Activated B cell treated with CpG ODN at 0.5 μM for 24 hours (primary cell): ENCODE data around the gene KIFC1. TPM values are rescaled to one million over a fixed set of nuclear protein-coding genes. Genes with fewer than 3 reads are reported as not detected.
"Not testable (repeated sequence)": the region's sequence is repeated elsewhere in the genome, so short reads cannot be mapped to it uniquely, and the experiment has no call there.

ENCODE experiments used
- ATAC-seq: fragments of 200-7000 bp; cut with Tn5 transposase; one replicate; pipeline ENCODE4 v1.10.0; 2021; ENCODE audit warnings: low read depth, mild to moderate bottlenecking, moderate library complexity
- CTCF ChIA-PET: fragments of 350-600 bp; sonication (Branson Sonifier 250); formaldehyde crosslinking; loops from one replicate; lab custom pipeline; 2021; ENCODE audit warnings: antibody characterized with exemption; lab: Charles Lee
- POLR2A ChIA-PET: fragments of 350-600 bp; sonication (Branson Sonifier 250); formaldehyde crosslinking; loops from one replicate; lab custom pipeline; 2021; ENCODE audit warnings: antibody characterized with exemption; lab: Charles Lee
- DNase-seq: peaks from one replicate; pipeline ENCODE4 v3.0.0; 2022
- H3K27ac Mint-ChIP-seq: one replicate; pipeline ENCODE4 v1.8.0; 2020; ENCODE audit warnings: mixed read lengths
- H3K27me3 Mint-ChIP-seq: one replicate; pipeline ENCODE4 v1.8.0; 2021; ENCODE audit warnings: mixed read lengths
- H3K36me3 Mint-ChIP-seq: one replicate; pipeline ENCODE4 v1.8.0; 2021; ENCODE audit warnings: low read depth, mixed read lengths
- H3K4me1 Mint-ChIP-seq: one replicate; pipeline ENCODE4 v1.8.0; 2021; ENCODE audit warnings: mixed read lengths
- H3K4me3 Mint-ChIP-seq: one replicate; pipeline ENCODE4 v1.8.0; 2020; ENCODE audit warnings: mild to moderate bottlenecking, mixed read lengths
- H3K9me3 Mint-ChIP-seq: one replicate; pipeline ENCODE4 v1.8.0; 2020; ENCODE audit warnings: mixed read lengths
- CTCF ChIP-seq: fragments of 200-600 bp; IDR thresholded peaks from one replicate; pipeline ENCODE4 v1.8.0; 2022; ENCODE audit warnings: antibody characterized with exemption, mild to moderate bottlenecking
- intact Hi-C: fragments of 100-400 bp; cut with micrococcal nuclease; formaldehyde crosslinking; loops from one replicate; pipeline ENCODE4 v1.15.1; 2024
- total RNA-seq: library from RNA; stranded (reverse); gene quantifications from 2 replicates; pipeline ENCODE4 v1.2.3, GENCODE V29; 2022

KIFC1 gene
- total RNA-seq, 1 donor from 2014 or later = 2.2 TPM

DNA sequence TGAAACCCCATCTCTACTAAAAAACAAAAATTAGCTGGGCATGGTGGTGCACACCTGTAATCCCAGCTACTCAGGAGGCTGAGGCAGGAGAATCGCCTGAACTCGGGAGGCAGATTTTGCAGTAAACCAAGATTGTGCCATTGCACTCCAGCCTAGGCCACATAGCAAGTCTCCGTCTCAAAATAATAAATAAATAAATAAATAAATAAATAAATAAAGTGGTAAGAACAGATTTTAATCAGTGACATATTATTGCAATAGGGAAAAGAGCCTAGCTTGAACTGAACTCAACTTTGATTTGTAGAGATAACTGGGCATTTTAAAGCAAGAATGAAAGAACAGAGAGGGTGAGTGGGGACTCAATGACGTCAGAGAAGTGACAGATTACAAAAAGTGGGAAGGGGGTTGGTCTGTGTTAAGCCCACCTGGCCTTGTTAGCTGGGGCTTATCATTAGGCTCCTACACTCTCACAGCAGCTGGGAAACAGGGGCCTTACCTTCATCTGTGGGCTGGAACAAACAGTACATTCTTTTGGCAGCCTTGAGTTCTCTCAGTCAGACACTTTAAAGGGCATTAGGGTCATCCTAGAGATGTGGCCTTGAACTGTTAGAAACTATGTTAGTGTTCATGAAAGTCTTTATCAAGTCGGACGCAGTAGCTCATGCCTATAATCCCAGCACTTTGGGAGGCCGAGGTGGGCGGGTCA is 24.5 kb upstream of the KIFC1 start:
- no peaks in the 10 kb centered on the region for H3K4me1 Mint-ChIP-seq
- no peaks in the 10 kb centered on the region for H3K36me3 Mint-ChIP-seq
- no peak for DNase-seq
- no peaks in the 10 kb centered on the region for H3K9me3 Mint-ChIP-seq
- H3K4me3 Mint-ChIP-seq = no peak overlapping the region
- H3K27me3 Mint-ChIP-seq = no peaks in the 10 kb centered on the region
- ChIA-PET POLR2A (interaction anchor here (0.7 kb wide), 3 partner anchors 13 to 135 kb away, joined by 3 to 8 read pairs (median 4); no protein-coding TSS in a partner anchor), CTCF (no interaction called here)
- H3K27ac Mint-ChIP-seq = no peak overlapping the region
- TF ChIP-seq CTCF = no peak
- intact Hi-C loops = no loop called here
- no peak for ATAC-seq

- POLR2A ChIA-PET = interaction anchor here (0.7 kb wide), 3 partner anchors 13 to 136 kb away, joined by 3 to 8 read pairs (median 4); no protein-coding TSS in a partner anchor
These were observed 24.0 kb upstream of the KIFC1 start for GRCh38 chr6:33367715-33368025.

DNA sequence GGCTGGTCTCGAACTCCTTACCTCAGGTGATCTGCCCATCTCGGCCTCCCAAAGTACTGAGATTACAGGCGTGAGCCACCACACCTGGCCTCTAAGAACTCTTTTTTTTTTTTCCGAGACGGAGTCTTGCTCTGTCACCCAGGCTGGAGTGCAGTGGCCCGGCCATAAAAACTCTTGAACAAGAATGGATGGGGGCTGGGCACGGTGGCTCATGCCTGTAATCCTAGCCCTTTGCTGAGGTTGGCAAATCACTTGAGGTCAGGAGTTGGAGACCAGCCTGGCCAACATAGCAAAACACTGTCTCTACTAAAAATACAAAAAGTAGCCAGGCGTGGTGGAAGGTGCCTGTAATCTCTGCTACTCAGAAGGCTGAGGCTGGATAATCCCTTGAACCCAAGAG is 19.7 kb upstream of the KIFC1 start:
- H3K27me3 Mint-ChIP-seq, H3K4me1 Mint-ChIP-seq, ATAC-seq, H3K4me3 Mint-ChIP-seq, POLR2A ChIA-PET, CTCF ChIA-PET, H3K9me3 Mint-ChIP-seq, DNase-seq, intact Hi-C loops, H3K27ac Mint-ChIP-seq, H3K36me3 Mint-ChIP-seq: not testable (repeated sequence)

More at GRCh38 chr6:33367715-33368025, 24.0 kb upstream of the KIFC1 start:
- CTCF ChIA-PET, H3K9me3 Mint-ChIP-seq, H3K4me3 Mint-ChIP-seq, DNase-seq, H3K27ac Mint-ChIP-seq, H3K36me3 Mint-ChIP-seq, H3K4me1 Mint-ChIP-seq, intact Hi-C loops, ATAC-seq, H3K27me3 Mint-ChIP-seq: not testable (repeated sequence)

DNA sequence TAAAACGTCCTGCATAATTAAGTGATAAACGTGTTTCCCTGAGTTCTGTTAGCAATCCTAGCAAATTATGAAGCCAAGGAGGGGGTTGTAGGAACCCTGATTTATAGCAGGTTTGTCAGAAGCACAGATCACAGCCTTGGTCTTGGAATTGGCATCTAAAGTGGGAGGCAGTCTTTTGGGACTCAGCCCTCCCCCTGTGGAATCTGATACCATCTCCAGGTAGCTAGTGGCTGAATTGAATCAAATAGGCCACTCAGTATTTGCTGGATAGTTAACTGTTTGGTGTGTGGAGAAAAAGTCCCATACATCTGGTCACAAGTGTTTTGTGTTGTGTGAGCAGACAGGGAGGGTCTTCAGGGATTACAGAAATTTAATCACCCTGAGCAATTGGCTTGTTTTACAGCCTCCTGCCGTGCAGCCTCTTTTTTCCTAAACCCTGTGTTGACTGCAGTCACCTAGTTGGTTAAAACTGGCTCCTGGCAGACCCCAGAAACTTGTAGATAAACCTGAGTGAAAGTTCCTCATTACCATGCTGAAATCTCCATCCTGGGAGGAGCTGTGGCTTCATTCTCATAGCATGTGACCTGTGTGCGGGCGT is 19.0 kb upstream of the KIFC1 start:
- H3K27me3 Mint-ChIP-seq = no peaks in the 10 kb centered on the region
- ChIA-PET POLR2A (no interaction called here), CTCF (no interaction called here)
- no peak overlapping the region for H3K4me3 Mint-ChIP-seq
- ATAC-seq (no peak), DNase-seq (no peak)
- H3K27ac Mint-ChIP-seq = no peak overlapping the region
- no peaks in the 10 kb centered on the region for H3K4me1 Mint-ChIP-seq
- no peaks in the 10 kb centered on the region for H3K9me3 Mint-ChIP-seq
- intact Hi-C loops = no loop called here
- no peak for TF ChIP-seq CTCF
- H3K36me3 Mint-ChIP-seq = no peaks in the 10 kb centered on the region

DNA sequence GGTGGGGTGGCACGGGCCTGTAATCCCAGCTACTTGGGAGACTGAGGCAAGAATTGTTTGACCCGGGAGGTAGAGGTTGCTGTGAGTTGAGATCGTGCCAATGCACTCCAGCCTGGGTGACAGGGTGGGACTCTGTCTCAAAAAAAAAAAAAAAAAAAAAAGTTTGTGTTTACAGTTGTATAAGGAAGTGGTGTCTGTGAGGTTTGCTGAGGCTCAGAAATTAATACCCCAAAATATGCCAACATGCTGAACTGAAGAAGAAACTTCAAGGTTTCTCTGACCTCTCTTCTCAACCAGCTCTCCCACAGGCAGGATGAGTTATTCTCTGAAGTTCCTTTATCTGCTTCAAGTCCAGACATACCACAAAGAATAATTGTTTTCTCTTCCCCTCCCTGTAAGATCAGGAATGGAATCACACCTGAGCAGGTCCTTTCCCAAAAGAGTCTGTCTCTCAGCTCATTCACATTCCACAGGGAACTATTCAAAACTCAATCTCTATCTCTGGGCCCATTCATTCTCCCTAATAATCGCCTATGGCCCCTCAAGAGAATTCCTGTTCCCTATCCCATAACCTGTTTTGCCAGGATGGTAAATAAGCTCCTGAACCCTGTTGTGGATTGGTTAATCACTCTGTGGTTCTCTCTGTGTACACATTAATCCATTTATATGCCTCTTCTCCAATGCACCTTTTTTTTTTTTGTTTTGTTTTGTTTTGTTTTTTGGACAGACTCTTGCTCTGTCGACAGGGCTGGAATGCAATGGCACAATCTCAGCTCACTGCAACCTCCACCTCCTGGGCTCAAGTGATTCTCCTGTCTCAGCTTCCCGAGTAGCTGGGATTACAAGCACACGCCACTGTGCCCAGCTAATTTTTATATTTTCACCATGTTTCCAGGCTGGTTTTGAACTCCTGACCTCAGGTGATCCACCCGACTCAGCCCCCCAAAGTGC is 17.4 kb upstream of the KIFC1 start:
- no peak for ATAC-seq
- H3K27ac Mint-ChIP-seq = no peak overlapping the region
- no peak for TF ChIP-seq CTCF
- no peaks in the 10 kb centered on the region for H3K36me3 Mint-ChIP-seq
- H3K9me3 Mint-ChIP-seq = no peaks in the 10 kb centered on the region
- POLR2A ChIA-PET = no interaction called here
- no peak for DNase-seq
- intact Hi-C loops = no loop called here
- H3K4me3 Mint-ChIP-seq = no peak overlapping the region
- H3K4me1 Mint-ChIP-seq = no peaks in the 10 kb centered on the region
- no peaks in the 10 kb centered on the region for H3K27me3 Mint-ChIP-seq
- CTCF ChIA-PET = interaction anchor here (0.7 kb wide), 1 partner anchor 184 kb away, joined by 3 read pairs; no protein-coding TSS in a partner anchor
